A673 (cell line): ENCODE data around the gene CACNA2D1.

Experiments
- CTCF ChIP-seq: fragments of 300-800, 200-600 bp; sonication (generic); conservative IDR thresholded peaks from 2 replicates; pipeline ENCODE4 v1.5.1; 2017; ENCODE audit warnings: low read depth, mild to moderate bottlenecking, antibody characterized with exemption, low read length, moderate library complexity, mixed read lengths
- EZH2 ChIP-seq: fragments of 200-600 bp; sonication (generic); IDR thresholded peaks from 2 replicates; pipeline ENCODE4 v1.6.1; 2017; ENCODE audit warnings: borderline replicate concordance, low read depth, mild to moderate bottlenecking, mixed read lengths, antibody characterized with exemption, low read length; ENCODE audit not compliant: poor library complexity, severe bottlenecking

GRCh38 chr7:82319674-82320118 is 123.9 kb downstream of the CACNA2D1 start:
- TF ChIP-seq CTCF = no peak
- TF ChIP-seq EZH2 = no peak
